ENCODE results near the gene EYA2. TPM values are rescaled to one million over a fixed set of nuclear protein-coding genes. Genes with fewer than 3 reads are reported as not detected.

Gene EYA2
- total RNA-seq, 4 donors from 2014 or later = 8.9 to 18.0 (median 9.5) TPM

DNA sequence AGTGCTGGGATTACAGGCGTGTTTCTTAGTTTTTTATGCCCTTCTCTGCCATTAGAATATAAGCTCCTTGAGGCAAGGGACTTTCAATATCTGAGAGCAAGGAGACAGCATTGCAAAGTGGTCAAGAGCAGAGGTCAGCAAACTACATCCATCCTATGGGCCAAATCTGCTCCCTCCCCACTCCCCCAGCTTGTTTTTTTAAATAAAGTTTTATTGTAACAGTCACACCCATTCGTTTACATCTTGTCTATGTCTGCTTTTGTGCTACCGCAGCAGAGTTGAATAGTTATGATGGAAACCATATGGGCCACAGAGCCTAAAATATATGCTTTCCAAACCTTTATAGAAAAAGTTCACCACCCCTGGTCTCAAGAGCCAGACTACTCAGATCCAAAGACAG lies 227.9 kb downstream of the EYA2 start:
- DNase-seq (ENCODE audit: low spot score) = no peak

DNA sequence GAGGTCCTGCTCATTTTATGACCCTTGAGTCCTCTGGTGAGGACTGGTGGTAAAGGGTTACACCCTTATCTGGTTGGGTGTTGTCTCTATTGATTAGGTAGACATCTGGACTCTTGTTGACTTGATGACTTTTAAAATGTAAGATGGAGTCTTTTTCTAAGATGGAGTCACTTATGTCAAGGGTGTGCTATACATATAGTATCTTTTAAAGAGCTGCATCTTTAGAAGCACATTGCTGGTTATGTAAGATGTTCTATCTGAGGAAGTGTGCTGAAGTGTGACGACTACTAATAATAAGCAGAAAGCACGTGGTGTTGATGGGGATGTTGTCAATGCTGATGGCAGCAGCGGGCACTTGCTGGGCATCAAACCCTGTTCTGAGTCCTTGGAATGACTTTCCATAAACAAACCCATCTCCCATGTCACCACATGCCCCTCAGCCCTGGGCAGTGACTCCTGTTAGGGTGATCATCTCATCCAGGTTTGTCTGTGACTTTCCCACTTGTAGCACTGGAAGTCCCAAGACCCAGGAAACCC lies 229.6 kb downstream of the EYA2 start:
- ATAC-seq (ENCODE audit: low FRiP score) (no peak), DNase-seq (ENCODE audit: low spot score) (no peak)
- TF ChIP-seq, protein P1, sequence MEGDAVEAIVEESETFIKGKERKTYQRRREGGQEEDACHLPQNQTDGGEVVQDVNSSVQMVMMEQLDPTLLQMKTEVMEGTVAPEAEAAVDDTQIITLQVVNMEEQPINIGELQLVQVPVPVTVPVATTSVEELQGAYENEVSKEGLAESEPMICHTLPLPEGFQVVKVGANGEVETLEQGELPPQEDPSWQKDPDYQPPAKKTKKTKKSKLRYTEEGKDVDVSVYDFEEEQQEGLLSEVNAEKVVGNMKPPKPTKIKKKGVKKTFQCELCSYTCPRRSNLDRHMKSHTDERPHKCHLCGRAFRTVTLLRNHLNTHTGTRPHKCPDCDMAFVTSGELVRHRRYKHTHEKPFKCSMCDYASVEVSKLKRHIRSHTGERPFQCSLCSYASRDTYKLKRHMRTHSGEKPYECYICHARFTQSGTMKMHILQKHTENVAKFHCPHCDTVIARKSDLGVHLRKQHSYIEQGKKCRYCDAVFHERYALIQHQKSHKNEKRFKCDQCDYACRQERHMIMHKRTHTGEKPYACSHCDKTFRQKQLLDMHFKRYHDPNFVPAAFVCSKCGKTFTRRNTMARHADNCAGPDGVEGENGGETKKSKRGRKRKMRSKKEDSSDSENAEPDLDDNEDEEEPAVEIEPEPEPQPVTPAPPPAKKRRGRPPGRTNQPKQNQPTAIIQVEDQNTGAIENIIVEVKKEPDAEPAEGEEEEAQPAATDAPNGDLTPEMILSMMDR (IDR thresholded peaks at IDR 0.05) = no peak

More for the DNA sequence above, 227.9 kb downstream of the EYA2 start:
- TF ChIP-seq, protein P1 (IDR thresholded peaks at IDR 0.05) = no peak
- no peak for ATAC-seq (ENCODE audit: low FRiP score)

DNA sequence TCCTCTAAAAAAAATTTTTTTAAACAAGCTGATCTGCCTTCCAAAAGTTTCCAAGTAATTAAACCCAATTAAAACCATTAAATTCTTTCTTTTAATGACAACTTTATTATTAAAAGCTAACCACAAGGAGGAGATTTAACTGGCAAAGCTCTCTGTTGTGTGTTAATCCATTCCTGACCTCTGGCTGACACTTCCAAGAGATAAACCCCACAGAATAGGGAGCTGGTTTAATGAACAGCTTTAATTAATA lies 230.8 kb downstream of the EYA2 start:
- DNase-seq (ENCODE audit: low spot score) (no peak), ATAC-seq (ENCODE audit: low FRiP score) (no peak)
- TF ChIP-seq, protein P1 (IDR thresholded peaks at IDR 0.05) = no peak

DNA sequence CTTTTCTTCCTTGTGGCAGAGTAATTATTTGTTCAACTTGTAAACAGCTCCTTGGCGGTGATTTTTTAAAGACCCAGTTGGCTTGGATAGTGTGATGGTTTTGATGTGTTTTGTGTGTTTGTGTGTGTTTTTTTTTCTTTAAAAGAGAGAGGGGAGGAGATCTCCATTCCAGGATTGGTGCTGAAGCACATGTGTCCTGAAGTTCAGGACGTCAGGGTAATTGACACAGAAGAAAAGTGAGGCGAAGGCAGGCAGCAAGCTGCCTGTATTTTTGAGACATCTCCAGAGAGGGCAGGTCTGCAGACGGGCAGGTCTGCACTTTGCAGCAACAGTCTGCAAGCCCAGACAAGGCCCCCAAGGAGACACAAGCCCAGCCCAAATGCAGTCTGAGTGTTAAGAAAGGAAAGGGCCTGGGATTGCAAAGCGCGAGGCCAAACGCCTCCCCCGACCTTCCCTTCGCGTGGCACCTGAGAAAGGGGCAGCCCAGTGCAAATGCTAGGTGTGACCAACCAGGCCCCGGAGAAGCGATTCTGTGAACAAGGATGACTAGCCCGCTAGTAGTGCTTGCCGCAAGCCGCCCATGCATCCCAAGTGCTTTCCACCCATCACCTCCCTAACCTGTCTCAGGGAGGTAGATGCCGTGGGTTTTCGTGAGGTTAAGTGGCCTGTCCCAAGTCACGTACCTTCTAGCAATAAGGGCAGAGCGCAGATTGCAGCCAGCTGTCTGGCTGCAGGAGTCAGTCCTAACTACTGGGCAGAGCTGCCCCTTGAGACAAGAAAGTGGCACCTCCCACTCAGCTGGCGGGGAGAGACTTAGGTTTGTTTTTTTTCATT lies 231.3 kb downstream of the EYA2 start:
- ATAC-seq (ENCODE audit: low FRiP score) = peak; percentile 12
- TF ChIP-seq, protein P1 (IDR thresholded peaks at IDR 0.05) = no peak
- no peak for DNase-seq (ENCODE audit: low spot score)

DNA sequence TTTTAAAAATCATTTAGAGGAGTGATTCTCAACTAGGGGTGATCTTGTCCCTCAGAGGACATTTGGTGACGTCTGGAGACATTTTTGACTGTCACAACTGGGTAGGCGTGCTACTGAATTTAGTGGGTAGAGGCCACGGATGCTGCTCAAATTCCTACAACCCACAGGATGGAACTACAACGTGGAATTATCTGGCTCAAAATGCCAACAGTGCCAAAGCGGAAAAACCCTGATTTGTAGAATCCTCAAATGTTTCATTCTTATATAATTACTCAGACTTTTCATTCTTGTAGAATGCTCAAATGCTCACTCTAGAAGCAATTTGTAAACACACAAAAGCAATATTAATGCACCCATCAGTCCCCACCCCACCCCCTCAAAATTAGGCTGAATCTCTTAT lies 232.1 kb downstream of the EYA2 start:
- TF ChIP-seq, protein P1 (IDR thresholded peaks at IDR 0.05) = no peak
- no peak for DNase-seq (ENCODE audit: low spot score)
- peak; percentile 32 for ATAC-seq (ENCODE audit: low FRiP score)

DNA sequence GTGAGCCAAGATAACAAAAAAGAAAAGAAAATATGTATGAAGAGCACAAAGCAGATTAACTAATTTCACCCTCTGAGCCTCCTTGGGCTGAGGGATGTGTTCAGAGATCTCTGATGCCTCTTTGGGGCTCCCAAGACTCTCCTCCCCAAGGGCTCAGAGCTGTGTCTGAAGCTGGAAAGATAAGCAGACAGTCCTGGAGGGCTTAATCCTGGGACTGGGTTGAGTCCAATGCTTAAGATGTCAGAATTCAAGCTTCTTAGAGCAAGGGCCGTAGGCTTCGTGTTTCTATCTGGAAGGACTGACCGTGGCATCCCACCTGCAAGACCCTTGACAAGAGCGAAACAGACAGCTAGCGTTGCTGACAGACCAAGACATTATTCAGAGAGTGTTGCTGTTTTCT lies 232.9 kb downstream of the EYA2 start:
- DNase-seq (ENCODE audit: low spot score) = no peak
- TF ChIP-seq, protein P1 (IDR thresholded peaks at IDR 0.05) = no peak
- no peak for ATAC-seq (ENCODE audit: low FRiP score)

DNA sequence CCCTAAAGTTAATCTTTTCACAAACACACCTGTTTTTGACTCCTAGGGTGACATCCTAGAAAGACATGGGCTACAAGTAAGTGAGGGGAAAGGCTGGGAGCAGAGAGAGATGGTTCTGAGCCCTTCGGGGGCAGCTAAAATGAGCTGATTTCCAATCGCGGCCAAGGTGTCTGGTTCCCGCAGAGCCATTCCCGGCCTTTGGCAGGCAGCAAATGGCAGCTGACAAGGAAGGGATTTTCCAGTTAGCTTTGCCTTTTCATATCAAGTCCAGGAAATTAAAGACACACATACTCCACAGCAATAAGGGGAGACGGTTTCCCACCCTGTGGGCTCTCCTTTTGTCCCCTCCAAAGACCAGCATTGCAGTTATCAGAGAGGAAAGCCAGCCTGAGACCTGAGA lies 233.4 kb downstream of the EYA2 start:
- ATAC-seq (ENCODE audit: low FRiP score) (no peak), DNase-seq (ENCODE audit: low spot score) (no peak)
- TF ChIP-seq, protein P1 (IDR thresholded peaks at IDR 0.05) = no peak
